ENCODE data around the gene DHDH. TPM values are rescaled to one million over a fixed set of nuclear protein-coding genes. Genes with fewer than 3 reads are reported as not detected.

DHDH gene
- total and polyA plus RNA-seq, 2 of the 13 experiments (the other 11 are each of a cell fraction or from before 2014, with no cell fraction given) = 0.13 to 0.91 TPM

GRCh38 chr19:48954595-48955307 lies 21.3 kb downstream of the DHDH start, which contains the start of gene BAX (continued):
- TF ChIP-seq KLF12 (CRISPR knock-in tag; IDR thresholded peaks at IDR 0.05; ENCODE audit: borderline replicate concordance) (0 out of 2 replicates have a peak, but pooled peaks have one; percentile 41), ZNF138 (CRISPR knock-in tag; IDR thresholded peaks at IDR 0.05; ENCODE audit: low read depth) (peak; percentile 44; the same call in 1 of the 2 replicates), ZNF251 (CRISPR knock-in tag; IDR thresholded peaks at IDR 0.05) (no peak), SP140L (CRISPR knock-in tag; IDR thresholded peaks at IDR 0.05; ENCODE audit: borderline replicate concordance) (no peak), ZNF280D (CRISPR knock-in tag; IDR thresholded peaks at IDR 0.05) (0 out of 2 replicates have a peak, but pooled peaks have one; percentile 48), GLMP (CRISPR knock-in tag; IDR thresholded peaks at IDR 0.05; ENCODE audit: borderline replicate concordance) (no peak), PTBP1 (IDR thresholded peaks at IDR 0.05; ENCODE audit: low read depth, low read length, poor library complexity, severe bottlenecking) (peak; percentile 44), HIC2 (CRISPR knock-in tag; IDR thresholded peaks at IDR 0.05; ENCODE audit: low read depth) (no peak), HOXA3 (CRISPR knock-in tag; IDR thresholded peaks at IDR 0.05) (peak; percentile 99), RFXANK (CRISPR knock-in tag; IDR thresholded peaks at IDR 0.05) (no peak), POGZ (CRISPR knock-in tag; IDR thresholded peaks at IDR 0.05) (peak; percentile 71), ZSCAN22 (CRISPR knock-in tag; IDR thresholded peaks at IDR 0.05) (no peak), TAF15 (IDR thresholded peaks at IDR 0.05; ENCODE audit: low read depth, low read length, poor library complexity, severe bottlenecking) (no peak), ZNF572 (CRISPR knock-in tag; IDR thresholded peaks at IDR 0.05) (no peak), THAP7 (CRISPR knock-in tag; IDR thresholded peaks at IDR 0.05) (no peak), POLR2AphosphoS5 (IDR thresholded peaks at IDR 0.05; ENCODE audit: low read depth, low read length) (peak; percentile 47; the same call in 1 of the 2 replicates)
- TF ChIP-seq, protein P1, sequence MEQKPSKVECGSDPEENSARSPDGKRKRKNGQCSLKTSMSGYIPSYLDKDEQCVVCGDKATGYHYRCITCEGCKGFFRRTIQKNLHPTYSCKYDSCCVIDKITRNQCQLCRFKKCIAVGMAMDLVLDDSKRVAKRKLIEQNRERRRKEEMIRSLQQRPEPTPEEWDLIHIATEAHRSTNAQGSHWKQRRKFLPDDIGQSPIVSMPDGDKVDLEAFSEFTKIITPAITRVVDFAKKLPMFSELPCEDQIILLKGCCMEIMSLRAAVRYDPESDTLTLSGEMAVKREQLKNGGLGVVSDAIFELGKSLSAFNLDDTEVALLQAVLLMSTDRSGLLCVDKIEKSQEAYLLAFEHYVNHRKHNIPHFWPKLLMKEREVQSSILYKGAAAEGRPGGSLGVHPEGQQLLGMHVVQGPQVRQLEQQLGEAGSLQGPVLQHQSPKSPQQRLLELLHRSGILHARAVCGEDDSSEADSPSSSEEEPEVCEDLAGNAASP (CRISPR knock-in tag; IDR thresholded peaks at IDR 0.05; ENCODE audit: borderline replicate concordance) = no peak
- TF ChIP-seq, protein P2, sequence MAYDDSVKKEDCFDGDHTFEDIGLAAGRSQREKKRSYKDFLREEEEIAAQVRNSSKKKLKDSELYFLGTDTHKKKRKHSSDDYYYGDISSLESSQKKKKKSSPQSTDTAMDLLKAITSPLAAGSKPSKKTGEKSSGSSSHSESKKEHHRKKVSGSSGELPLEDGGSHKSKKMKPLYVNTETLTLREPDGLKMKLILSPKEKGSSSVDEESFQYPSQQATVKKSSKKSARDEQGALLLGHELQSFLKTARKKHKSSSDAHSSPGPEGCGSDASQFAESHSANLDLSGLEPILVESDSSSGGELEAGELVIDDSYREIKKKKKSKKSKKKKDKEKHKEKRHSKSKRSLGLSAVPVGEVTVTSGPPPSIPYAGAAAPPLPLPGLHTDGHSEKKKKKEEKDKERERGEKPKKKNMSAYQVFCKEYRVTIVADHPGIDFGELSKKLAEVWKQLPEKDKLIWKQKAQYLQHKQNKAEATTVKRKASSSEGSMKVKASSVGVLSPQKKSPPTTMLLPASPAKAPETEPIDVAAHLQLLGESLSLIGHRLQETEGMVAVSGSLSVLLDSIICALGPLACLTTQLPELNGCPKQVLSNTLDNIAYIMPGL (CRISPR knock-in tag; IDR thresholded peaks at IDR 0.05; ENCODE audit: borderline replicate concordance in 1 of 2, low read depth in 1 of 2) = peak; percentile 54 to 80; a peak in 2 of 4 replicates
